Stomach (tissue), 9 donors: Measurements from ENCODE around the gene CMKLR1. TPM values are rescaled to one million over a fixed set of nuclear protein-coding genes. Genes with fewer than 3 reads are reported as not detected.

Source experiments
- DNase-seq, 2 donors: peaks; one replicate each; pipeline versions ENCODE4 v3.0.0 to v3.0.0-alpha.2; 2013 to 2019
- H3K27ac ChIP-seq, 5 donors: fragments of 200-600 bp in 4 of 5; sonication (generic) in 4 of 5; one replicate each; pipeline ENCODE4 v1.5.1; 2013 to 2019; ENCODE audit warnings: mild to moderate bottlenecking in 1 of 5, moderate library complexity in 1 of 5
- H3K27me3 ChIP-seq, 3 donors: fragments of 200-600 bp; sonication (generic); one replicate each; pipeline ENCODE4 v1.5.1; 2017 to 2019; ENCODE audit warnings: mixed run types in 1 of 3
- H3K36me3 ChIP-seq, 4 donors: fragments of 200-600 bp; sonication (generic); 1 replicate in 3 of 4; 2 replicates in 1 of 4; pipeline ENCODE4 v1.5.1; 2016 to 2019
- H3K4me1 ChIP-seq, 4 donors: fragments of 200-600 bp; sonication (generic); one replicate each; pipeline ENCODE4 v1.5.1; 2016 to 2019
- H3K4me3 ChIP-seq, 4 donors: fragments of 200-600 bp; sonication (generic) in 3 of 4; one replicate each; pipeline ENCODE4 v1.5.1; 2016 to 2019; ENCODE audit warnings: mild to moderate bottlenecking in 1 of 4
- H3K9me3 ChIP-seq, 4 donors: fragments of 200-600 bp; sonication (generic); one replicate each; pipeline ENCODE4 v1.5.1; 2016 to 2019
- EP300 ChIP-seq: sonication (generic); formaldehyde crosslinking; IDR thresholded peaks from one replicate; pipeline ENCODE4 v1.6.1; 2017; ENCODE audit warnings: antibody characterized with exemption
- POLR2A ChIP-seq, 4 donors: fragments of 450-650 bp; IDR thresholded peaks; one replicate each; pipeline ENCODE4 v1.6.1; 2016; ENCODE audit warnings: antibody characterized with exemption in 4 of 4, control low read depth in 2 of 4, mild to moderate bottlenecking in 1 of 4, moderate library complexity in 1 of 4
- POLR2AphosphoS5 ChIP-seq, 3 donors: sonication (generic); formaldehyde crosslinking; IDR thresholded peaks; one replicate each; pipeline ENCODE4 v1.6.1; 2016; ENCODE audit warnings: antibody characterized with exemption in 3 of 3
- WGBS, 5 donors: extraction: QIAGEN DNeasy Blood & Tissue Kit in 3 of 5; methylation state at CpG; one replicate each; pipeline versions ENCODE4 v1.1.5 to v1.1.7; 2013 to 2018; 5-methylcytosine and 5-hydroxymethylcytosine counted together
- intact Hi-C: fragments of 100-400 bp; cut with DNase I; formaldehyde crosslinking; loops from one replicate; pipeline ENCODE4 v1.15.1; 2023; ENCODE audit warnings: low total_unique reads
- polyA plus RNA-seq, 3 donors: library from polyadenylated mRNA; stranded (reverse); fragments of 200-250 nt; gene quantifications; one replicate each; pipeline ENCODE4 v1.2.3, GENCODE V29; 2013
- total RNA-seq, 5 donors: library from RNA; depleted of rRNA; stranded (reverse); fragments of >200 nt; gene quantifications; one replicate each; pipeline versions ENCODE4 v1.1.0 to v1.2.3, GENCODE V29; 2014 to 2016
- TF ChIP-seq, protein P1 (sequence below), 7 experiments: fragments of 450-650 bp in 4 of 7; fragments of 200-600 bp in 3 of 7; sonication (generic) in 3 of 7; IDR thresholded peaks; one replicate each; pipeline ENCODE4 v1.5.1; 2016 to 2019; ENCODE audit warnings: antibody characterized with exemption in 7 of 7, control low read depth in 2 of 7, mild to moderate bottlenecking in 1 of 7
- donor health status: healthy with polysubstance abuse.
- donor health status: Bipolar disorder and iron deficiency.
- donor health status: healthy.

Gene CMKLR1
- total and polyA plus RNA-seq, 8 donors: 0.45 to 46.1 (median 2.3) TPM

DNA sequence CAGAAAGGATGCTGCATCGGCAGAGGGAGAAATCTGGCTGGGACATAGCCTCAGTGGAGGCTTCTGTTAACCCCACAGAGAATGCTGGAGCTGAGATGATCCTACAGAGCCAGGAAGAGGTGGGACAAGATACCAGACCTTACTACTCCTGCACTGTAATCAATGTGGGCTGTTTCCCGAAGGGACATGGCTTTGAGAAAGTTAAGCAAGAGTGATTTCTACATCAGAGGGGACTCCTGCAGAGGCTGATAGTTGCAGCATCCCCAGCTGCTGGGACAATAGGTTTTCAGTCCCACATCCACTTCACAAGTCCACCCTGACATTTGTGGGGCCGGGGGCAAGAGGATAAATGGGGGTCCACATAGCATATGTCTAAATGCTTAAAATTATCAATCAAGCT is 22.5 kb upstream of the CMKLR1 start:
- WGBS, 5 donors: 46 to 72% (median 61%) methylated on average over 3 of the region's 3 CpGs
- H3K4me1 ChIP-seq: no peaks in the 10 kb centered on the region

DNA sequence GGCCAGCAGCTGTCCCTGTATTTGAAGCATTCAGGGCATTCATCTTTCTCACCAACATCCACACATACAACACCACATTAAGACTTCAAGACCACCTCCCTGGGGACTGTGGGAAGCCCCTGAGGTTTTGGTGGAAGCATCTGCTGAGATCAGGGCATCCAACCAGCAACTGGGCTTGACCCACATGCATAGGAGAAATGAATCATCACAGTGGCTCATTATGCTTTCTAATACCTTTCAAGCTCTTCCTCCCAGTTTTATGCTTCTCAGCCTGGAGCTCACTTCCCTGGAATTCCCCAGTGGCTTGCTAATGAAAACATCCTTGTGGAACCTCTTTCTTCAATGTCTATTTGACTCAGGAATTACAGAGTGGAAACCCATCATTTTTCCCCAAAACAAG is 21.4 kb upstream of the CMKLR1 start:
- TF ChIP-seq POLR2AphosphoS5 (IDR thresholded peaks at IDR 0.05) (no peak), EP300 (no peak), POLR2A (IDR thresholded peaks at IDR 0.05) (no peak)
- TF ChIP-seq, protein P1, sequence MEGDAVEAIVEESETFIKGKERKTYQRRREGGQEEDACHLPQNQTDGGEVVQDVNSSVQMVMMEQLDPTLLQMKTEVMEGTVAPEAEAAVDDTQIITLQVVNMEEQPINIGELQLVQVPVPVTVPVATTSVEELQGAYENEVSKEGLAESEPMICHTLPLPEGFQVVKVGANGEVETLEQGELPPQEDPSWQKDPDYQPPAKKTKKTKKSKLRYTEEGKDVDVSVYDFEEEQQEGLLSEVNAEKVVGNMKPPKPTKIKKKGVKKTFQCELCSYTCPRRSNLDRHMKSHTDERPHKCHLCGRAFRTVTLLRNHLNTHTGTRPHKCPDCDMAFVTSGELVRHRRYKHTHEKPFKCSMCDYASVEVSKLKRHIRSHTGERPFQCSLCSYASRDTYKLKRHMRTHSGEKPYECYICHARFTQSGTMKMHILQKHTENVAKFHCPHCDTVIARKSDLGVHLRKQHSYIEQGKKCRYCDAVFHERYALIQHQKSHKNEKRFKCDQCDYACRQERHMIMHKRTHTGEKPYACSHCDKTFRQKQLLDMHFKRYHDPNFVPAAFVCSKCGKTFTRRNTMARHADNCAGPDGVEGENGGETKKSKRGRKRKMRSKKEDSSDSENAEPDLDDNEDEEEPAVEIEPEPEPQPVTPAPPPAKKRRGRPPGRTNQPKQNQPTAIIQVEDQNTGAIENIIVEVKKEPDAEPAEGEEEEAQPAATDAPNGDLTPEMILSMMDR (IDR thresholded peaks at IDR 0.05): no peak
- no peak for DNase-seq
- Histone ChIP-seq H3K9me3 (no peaks in the 10 kb centered on the region), H3K4me3 (no peak overlapping the region), H3K27me3 (peaks cover 0 to 21% (median 6%) of the 10 kb centered on the region in 3 donors), H3K4me1 (no peaks in the 10 kb centered on the region), H3K27ac (no peak overlapping the region), H3K36me3 (no peaks in the 10 kb centered on the region)
- intact Hi-C loops: no loop called here

More for the DNA sequence above, 22.5 kb upstream of the CMKLR1 start:
- no peaks in the 10 kb centered on the region for H3K36me3 ChIP-seq
- no peak overlapping the region for H3K4me3 ChIP-seq
- H3K27me3 ChIP-seq: peaks cover 0 to 21% (median 6%) of the 10 kb centered on the region in 3 donors
- TF ChIP-seq EP300 (no peak), POLR2AphosphoS5 (IDR thresholded peaks at IDR 0.05) (no peak), POLR2A (IDR thresholded peaks at IDR 0.05) (no peak)
- TF ChIP-seq, protein P1 (IDR thresholded peaks at IDR 0.05): no peak
- intact Hi-C loops: no loop called here
- no peaks in the 10 kb centered on the region for H3K9me3 ChIP-seq
- H3K27ac ChIP-seq: no peak overlapping the region
- no peak for DNase-seq

DNA sequence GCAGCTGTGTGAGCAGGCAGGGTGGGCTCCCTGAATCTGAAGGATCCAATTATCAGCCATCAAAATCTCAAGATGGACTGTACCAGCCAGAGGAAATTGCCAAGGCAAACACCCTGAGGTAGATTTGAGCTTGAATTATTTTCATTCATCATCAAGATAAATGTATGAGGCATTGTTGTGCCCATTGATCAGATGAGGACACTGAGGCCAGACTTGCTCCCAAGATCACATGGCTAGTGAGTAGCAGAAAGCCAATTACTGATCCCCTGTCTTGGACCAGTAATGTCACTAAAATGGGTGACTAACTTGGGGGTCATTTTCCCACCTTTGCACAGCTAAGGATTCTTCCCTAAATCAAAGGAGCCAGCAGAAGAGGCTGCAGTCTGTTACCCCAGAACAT is 20.9 kb upstream of the CMKLR1 start:
- no peaks in the 10 kb centered on the region for H3K4me1 ChIP-seq
- no peak overlapping the region for H3K4me3 ChIP-seq
- TF ChIP-seq, protein P1 (IDR thresholded peaks at IDR 0.05): no peak
- no peak for TF ChIP-seq POLR2AphosphoS5 (IDR thresholded peaks at IDR 0.05)
- no peak for TF ChIP-seq POLR2A (IDR thresholded peaks at IDR 0.05)
- no peak for TF ChIP-seq EP300
- H3K9me3 ChIP-seq: no peaks in the 10 kb centered on the region
- peaks cover 0 to 21% (median 6%) of the 10 kb centered on the region in 3 donors for H3K27me3 ChIP-seq
- no peak overlapping the region for H3K27ac ChIP-seq
- intact Hi-C loops: no loop called here
- H3K36me3 ChIP-seq: no peaks in the 10 kb centered on the region
- no peak for DNase-seq

DNA sequence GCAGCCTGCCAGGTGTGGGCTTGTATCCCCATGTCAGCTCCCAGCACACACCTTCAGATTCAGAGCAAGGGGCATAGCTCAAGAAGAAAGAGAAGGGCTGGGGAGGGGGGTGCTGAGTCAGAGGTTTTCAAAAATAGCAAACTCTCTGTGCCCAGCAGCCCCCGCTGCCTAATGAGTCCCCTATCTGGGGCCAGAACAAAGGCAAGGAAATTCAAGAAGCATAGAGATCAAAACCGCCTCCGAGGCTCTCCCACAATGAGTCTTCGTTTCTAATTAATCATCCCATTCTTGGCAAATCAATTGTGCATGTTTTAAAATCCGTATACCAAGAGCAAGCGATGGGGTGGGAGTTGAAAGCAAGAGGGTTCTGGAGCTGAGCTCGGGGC is 19.5 kb upstream of the CMKLR1 start:
- Histone ChIP-seq H3K36me3 (no peaks in the 10 kb centered on the region), H3K27ac (no peak overlapping the region), H3K9me3 (no peaks in the 10 kb centered on the region), H3K4me3 (no peak overlapping the region), H3K4me1 (no peaks in the 10 kb centered on the region), H3K27me3 (peaks cover 0 to 21% (median 6%) of the 10 kb centered on the region in 3 donors)
- WGBS, 5 donors: 39 to 59% (median 44%) methylated on average over 7 of the region's 7 CpGs
- intact Hi-C loops: no loop called here
- no peak for TF ChIP-seq EP300
- TF ChIP-seq, protein P1 (IDR thresholded peaks at IDR 0.05): no peak
- no peak for TF ChIP-seq POLR2A (IDR thresholded peaks at IDR 0.05)
- TF ChIP-seq POLR2AphosphoS5 (IDR thresholded peaks at IDR 0.05): no peak
- DNase-seq: no peak
